HG02642 (cell line): ENCODE data around the gene ITGBL1.
A peak's percentile ranks its signal among the peaks of the same experiment; 100 is the strongest.

Experiments
- ATAC-seq: cut with Tn5 transposase; IDR thresholded peaks from one replicate; pipeline ENCODE4 v1.9.1; 2021; ENCODE audit warnings: mild to moderate bottlenecking; ENCODE audit not compliant: unreplicated experiment, poor library complexity

The ITGBL1 gene

DNA sequence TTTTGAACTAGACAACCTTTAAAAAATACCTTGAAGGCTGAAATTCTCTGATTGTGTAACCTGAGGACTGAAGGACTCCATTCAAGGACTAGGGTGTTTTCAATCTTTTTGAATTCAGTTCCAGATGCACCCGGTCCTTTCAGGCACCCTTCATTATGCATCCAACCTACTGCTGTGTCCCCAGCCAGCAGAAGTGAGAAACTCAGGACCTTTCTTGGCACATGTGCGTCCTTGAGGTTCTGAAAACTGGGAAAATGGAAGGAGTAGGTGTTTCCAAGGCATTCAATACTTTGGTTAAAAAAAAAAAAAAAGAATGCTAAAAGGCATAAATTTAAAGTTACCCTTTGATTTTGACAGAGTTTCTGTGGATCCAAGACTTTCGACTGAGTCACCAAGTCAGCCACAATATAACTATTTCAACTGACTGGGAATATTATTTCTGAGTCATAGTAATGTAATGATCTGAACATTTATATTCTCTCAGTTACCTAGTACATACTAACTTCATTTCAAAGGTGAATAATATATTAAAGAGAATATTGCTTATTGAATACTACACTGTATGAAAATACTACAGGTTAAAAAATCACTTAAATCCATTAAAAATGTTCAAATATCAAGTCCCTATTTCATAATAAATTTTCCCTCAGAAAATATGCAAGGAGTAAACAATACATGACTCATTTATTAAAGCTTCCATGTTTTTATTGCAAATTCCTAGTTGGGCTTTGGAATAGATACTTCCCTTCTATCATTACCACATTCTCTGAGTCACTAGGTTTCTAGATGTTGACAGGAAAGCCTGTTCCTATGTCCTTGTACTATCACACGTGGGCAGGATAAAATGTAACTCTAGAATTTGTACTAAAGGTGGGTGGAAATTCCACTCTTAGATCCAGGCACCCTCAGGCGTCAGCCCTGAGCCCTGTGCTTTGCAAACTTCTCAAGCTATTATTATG is 2.4 kb upstream of the ITGBL1 start:
- no peak for ATAC-seq

DNA sequence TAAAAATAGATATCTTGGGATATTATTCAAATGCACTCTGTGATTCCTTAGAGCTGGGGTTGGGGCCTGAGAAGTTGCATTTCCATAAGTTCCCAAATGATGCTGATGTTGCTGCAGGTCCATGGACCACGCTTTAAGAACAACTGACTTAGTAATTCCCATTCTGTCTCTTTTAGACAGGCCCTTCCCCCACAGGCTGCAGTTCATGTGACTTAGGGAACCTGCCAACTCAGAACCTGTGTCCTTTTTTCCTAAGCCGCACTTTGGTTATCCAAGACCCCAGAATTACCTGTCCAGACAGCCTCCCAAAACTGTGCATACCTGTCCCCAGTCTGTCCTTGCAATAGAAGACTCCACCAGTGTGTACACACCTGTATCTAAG is 1.7 kb upstream of the ITGBL1 start:
- ATAC-seq: no peak

- no peak for ATAC-seq
Measured at GRCh38 chr13:101451641-101452040, 834 bp upstream of the ITGBL1 start.

- ATAC-seq: peak; percentile 44
Measured at GRCh38 chr13:101453784-101454201, 1.3 kb downstream of the ITGBL1 start.

DNA sequence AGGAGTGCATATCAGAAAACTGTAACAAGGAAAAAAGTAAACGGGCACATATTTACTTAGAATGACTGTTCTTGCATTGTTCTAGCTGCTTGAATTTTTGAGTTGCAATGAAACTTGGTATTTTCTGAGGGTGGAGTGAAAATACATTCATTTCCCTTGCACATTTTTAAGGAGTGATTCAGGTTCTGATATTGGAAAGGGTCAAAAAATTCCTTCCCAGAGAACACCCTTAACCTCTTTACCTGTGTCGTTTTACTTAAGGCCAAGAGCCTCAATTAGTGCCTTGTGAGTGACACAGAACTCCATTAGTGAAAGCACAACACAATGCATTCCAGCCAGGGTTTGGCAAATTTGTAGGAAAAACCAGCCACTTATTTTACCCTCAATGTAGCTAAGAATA is 2.3 kb downstream of the ITGBL1 start:
- no peak for ATAC-seq

DNA sequence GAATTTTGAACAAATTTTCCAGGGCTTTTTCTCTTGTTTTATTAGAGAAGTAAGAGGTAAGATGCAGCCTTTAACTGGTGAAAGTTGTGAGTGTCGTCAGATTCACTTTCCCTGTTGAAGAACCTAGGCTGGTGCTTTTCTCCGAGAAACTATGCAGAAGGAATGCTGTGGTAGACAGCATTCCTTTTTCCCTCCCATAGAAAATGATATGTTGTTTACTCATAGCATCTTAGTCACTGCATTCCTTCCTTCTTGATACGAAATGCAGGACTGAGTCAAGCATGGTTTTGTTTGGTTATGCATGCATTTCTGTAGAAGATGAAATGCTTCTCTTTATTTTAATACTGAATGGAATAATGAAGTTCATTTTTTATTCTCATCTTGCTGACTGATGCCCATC is 3.4 kb downstream of the ITGBL1 start:
- no peak for ATAC-seq

DNA sequence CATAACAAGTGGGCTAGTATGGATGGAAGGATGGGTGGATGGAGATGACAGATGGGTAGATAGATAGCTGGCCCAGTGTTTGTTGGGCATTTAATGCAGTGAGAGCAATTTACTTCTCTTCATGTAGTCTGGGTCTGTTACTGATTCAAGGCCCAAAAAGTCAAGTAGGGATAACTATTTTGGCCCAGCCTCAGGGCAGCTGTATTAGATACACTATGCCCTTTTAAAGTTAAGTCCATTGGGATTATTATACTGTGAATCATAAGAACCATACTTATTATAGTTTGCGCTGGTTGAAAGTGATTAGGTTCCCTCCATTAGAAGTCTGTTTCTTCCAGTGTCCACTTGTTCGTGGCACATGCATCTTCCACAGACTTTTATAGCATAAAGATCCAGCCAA is 4.7 kb downstream of the ITGBL1 start:
- ATAC-seq: no peak

- no peak for ATAC-seq
Measured at GRCh38 chr13:101465877-101466276, 13.4 kb downstream of the ITGBL1 start.

DNA sequence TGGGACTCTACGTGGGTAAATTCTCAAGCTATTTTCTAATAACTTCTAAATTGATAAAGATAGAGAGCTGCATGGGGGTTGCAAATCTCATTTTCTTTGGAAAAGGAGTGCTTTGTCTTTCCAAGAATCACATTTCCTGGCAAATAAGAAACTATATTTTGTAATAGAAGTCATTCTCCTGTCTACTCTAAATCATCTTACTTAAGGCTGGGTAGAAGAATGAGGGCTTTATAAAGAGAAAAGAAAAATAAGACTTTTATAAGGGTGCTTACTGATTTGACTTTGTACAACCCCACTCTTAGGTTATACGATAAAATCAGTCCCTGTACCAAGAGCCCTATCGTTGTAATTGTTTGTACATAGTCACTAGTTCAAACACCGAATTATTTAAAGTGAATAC is 14.9 kb downstream of the ITGBL1 start:
- no peak for ATAC-seq

DNA sequence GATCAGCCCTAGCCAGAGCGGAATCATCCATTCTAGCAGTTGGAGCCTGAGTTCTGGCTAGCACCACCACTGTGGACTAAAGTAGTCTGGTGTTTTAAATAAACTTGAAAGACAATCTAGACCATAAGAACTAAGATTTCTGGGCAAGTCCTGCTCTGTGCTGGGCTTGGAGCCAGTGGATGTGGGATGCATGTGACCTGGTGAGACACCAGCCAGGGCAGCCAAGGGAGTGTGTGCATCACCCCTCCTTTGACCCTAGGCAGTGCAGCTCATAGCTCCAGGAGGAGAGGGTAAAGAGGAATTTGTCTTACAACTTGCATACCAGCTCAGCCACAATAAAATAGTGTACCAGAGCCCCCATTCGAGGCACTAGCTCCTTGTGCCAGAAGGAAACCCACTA is 21.0 kb downstream of the ITGBL1 start:
- ATAC-seq: no peak

DNA sequence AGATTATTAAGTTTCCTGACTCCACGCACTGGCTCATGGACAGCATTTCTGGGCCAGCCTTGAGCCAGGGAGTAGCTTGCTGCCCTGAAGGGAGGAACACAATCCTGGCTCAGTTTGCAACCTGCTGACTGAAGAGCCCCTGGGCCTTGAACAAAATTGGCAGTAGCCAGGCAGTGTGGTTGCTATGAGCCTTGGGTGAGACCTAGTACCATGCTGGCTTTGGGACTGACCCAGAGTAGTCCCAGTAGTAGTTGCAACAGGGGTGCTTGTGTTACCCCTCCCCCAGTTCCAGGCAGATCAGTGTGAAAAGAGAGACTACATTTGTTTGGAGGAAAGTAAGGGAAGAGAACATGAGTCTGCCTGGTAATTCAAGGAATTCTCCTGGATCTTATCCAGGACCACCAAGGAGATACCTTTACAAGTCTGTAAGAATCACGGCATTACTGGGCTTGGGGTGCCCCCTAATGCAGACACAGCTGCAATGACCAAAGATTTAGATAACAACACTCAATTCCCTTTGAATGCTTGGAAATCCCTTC is 22.0 kb downstream of the ITGBL1 start:
- ATAC-seq: no peak

DNA sequence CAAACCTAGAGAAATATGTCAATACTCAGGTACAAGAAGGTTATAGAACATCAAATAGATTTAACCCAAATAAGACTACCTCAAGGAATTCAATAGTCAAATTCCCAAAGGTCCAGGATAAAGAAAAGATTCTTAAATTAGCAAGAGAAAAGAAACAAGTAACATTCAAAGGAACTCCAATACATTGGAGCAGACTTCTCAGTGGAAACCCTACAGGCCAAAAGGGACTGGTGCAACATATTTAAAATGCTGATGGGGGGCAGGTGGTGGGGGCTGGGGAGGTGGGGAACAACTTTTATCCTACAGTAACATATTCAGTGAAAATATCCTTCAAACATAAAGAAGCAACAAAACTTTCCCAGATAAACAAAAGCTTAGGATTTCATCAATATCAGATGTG is 23.1 kb downstream of the ITGBL1 start:
- ATAC-seq: no peak

DNA sequence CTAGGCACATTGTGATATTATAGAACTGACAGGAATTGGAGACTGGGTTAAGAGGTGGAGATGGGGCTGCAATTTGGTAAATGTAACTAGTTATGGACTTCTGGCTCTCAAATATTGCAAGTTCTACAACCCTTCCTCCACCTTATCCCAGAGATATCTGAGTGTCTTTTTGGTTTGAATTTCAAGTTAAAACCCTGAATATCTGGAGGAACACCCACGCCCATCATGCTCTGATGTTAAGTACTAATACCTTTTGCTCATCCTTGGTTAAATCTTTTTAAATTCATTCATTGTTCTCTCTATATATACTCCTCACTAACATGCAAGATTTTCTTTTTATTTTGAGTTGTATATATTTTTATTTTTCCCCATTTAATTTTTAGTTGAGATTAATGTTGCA is 28.9 kb downstream of the ITGBL1 start:
- ATAC-seq: no peak

GRCh38 chr13:101486708-101487437 is 34.4 kb downstream of the ITGBL1 start:
- no peak for ATAC-seq

DNA sequence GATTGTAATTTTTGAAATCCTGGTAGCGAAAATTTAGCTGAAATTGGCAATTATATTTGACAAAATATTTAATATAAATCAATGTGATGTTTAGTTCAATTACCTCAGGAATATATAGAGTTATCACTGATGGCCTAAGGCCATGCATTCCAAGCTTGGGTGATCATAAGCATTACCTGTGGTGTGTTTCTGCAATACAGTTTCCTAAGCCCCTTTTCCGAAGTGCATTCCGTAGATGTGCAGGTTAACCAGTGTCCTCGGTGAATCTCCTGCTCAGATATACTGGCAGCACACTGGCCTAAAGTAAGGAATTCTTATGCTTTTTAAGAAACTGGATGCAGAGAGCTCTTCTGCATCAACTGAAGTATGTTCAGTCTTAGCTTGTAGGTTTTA is 35.0 kb downstream of the ITGBL1 start:
- ATAC-seq: no peak

DNA sequence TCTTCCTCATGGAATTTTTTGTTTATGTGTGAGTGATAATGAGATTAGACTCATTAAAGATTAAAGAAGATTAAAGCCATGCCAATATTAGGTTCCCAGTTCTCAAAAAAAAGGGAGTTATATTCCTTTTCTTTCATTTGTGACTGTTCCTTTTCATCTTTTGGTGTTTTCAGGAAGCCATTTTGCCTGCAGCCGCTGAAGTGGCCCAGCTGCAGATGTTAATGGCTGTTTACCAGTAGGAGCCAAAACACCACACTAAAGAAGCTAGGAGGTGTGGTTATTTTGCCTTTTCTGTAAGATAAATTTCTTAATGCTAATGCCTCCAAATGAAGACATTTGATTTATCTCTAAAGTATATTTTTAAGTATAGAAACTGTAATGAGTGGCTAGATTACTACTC is 36.3 kb downstream of the ITGBL1 start:
- no peak for ATAC-seq

GRCh38 chr13:101489643-101490405 is 37.3 kb downstream of the ITGBL1 start:
- no peak for ATAC-seq

GRCh38 chr13:101490406-101491015 is 38.0 kb downstream of the ITGBL1 start:
- no peak for ATAC-seq

DNA sequence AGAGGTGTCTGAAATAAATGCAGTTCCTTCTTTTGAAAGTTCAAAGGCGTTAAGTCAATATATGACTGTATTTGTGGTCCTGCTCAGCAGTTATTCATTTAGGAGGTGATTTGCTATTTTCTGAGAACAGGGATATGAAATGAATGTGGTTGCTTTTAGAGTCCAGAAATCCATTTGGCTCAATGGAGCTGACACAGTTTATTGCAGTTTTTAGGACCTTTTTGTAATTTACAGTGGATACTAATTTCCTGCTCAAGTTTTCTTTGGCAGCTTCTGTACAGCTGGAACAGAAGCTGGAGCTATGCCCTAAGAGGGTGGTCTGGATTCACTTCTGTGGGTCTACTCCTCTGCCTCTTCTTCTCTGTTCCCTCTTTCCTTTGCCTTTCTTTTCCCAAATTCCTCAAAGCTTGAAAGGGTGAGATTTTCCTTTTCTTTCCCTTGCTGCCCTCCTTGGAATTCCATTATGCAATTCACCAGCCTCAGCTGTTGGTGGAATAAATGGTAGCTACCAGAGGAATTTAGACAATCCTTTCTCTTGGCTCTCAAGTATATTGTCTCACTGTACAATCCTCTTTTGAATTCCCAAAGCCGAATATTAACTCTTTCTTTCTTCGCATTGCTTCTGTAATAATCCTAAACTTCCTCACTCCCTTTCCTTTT is 39.9 kb downstream of the ITGBL1 start:
- ATAC-seq: no peak

- ATAC-seq: no peak
Measured at GRCh38 chr13:101493541-101493940, 41.1 kb downstream of the ITGBL1 start.
